Activated CD8-positive, alpha-beta memory T cell treated with anti-CD3 and anti-CD28 coated beads for 48 hours (primary cell): Measurements from ENCODE around the gene CDK5.
A peak's percentile ranks its signal among the peaks of the same experiment; 100 is the strongest.
"Not testable (repeated sequence)": the region's sequence is repeated elsewhere in the genome, so short reads cannot be mapped to it uniquely, and the experiment has no call there.

Experiments used
- DNase-seq, 3 experiments: peaks; one replicate each; pipeline ENCODE4 v3.0.0-alpha.2; 2020; ENCODE audit warnings: low read depth in 2 of 3, low spot score in 2 of 3

CDK5 gene

DNA sequence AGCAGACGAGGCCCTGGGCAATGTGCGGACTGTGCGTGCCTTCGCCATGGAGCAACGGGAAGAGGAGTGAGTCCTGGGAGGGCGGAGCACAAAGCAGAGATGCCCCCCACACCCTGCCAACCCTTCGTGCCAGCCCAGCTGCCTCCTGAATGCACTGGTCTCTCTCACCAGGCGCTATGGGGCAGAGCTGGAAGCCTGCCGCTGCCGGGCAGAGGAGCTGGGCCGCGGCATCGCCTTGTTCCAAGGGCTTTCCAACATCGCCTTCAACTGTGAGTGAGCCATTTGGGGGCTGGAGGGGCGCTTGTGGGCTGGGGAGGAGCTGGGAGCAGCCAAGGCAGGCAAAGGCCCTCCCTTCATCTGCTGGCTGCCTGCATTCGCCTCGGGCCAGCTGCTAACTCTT lies 21.8 kb downstream of the CDK5 start:
- DNase-seq = no peak

DNA sequence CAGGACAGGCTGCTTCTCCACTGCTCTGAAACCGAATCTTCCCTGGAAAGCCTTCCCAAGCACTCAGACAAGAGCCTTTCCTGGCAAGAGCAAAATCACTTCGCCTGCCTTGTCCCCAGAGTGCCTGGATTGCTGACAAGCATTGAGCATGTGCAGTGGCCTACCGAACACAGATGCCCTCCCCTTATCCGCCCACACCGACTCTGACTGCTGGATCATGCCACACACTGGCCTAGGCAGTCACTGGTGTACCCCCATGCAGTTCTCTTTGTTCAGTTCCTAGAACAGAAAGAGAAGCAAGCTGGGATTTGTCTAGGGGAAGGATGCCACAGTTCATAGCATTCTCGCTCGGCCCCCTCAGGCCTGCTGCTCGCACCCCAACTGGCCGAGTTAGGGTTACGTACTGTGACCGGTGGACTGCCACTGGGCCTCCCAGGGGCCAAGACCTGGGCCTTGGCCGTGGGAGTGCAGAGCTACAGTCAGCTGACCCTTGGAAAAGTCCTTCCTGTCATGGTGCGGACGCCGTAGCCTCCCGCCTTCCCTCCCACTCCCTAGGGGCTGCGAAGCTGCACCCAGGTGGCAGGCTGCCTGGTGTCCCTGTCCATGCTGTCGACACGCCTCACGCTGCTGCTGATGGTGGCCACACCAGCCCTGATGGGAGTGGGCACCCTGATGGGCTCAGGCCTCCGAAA lies 22.5 kb downstream of the CDK5 start:
- no peak for DNase-seq

DNA sequence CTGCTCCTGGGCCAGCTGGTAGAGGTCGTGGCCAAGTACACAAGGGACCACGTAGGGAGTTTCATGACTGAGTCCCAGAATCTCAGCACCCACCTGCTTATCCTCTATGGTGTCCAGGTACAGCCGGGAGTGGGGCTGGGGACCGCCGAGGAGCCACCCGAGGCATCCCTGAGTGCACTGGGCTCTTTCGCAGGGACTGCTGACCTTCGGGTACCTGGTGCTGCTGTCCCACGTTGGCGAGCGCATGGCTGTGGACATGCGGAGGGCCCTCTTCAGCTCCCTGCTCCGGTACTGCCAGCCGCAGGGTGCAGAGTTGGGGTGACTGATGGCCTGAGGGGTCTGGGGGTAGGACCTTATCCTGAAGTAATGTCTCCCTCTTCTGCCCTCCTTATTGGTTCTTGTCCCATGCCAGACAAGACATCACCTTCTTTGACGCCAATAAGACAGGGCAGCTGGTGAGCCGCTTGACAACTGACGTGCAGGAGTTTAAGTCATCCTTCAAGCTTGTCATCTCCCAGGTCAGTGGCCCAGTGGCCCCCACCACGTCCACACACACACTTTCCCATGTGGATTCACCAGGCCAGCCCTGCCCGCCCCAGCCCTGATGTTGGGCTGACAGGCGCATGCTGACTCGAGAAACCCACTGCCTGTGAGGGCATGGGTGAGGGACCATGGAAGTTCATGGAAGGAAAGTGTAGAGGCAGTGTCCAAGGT lies 23.2 kb downstream of the CDK5 start:
- no peak for DNase-seq

DNA sequence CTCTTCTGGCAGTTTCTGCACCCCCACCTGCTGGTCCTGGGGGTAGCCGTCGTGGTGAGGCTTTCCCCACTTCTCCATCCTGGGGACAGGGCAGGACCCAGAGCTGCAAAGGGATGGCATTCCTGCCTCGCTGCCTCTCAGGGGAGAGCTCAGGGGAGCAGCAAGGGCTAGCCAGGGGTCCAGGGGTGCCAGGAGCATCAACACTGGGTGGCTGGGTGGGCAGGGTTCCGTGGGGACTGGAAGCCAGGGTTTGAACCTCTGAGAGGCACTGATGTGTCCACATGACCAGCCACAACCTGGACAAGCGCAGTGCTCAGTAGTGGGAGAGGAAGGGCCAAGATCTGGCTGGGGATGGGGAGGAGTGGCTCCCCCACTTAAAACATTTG lies 23.8 kb downstream of the CDK5 start:
- DNase-seq = no peak

DNA sequence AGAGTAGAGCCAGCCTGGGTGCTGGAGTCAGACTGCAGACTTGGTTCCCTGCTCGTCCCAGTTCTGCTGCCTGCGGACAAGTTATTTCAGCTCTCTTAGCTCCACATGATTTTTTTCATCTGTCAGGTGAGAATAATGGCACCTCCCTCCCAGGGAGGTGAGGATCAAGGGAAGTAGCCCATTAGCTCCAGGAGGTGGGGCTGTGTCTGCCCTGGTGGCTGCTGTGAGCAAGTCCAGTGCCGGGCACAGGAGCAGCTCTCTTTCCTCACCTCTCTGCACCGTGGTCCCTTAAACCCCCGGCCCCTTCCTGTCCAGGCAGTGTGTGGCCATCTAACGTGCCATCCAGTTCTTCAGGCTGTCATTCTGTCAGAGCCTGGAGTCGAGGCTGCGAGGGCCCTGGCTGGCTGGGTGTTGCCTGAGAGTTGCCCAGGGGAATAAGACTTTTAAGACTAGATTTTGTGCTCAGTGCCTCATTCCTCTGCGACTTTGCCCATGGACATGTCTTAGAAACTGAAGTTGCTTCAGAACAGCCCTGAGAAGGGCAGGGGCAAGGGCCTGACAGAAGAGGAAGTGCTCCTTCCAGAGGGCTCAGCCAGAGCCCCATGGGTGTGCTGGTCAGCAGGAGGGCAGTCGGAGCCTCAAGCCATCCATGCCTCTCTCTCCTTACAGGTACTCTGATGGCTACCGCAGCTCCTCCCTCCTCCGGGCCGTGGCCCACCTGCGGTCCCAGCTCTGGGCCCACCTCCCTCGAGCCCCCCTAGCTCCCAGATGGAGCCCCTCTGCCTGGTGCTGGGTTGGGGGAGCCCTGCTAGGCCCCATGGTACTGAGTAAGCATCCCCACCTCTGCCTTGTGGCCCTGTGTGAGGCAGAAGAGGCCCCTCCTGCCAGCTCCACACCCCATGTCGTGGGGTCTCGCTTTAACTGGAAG lies 24.5 kb downstream of the CDK5 start:
- no peak for DNase-seq

DNA sequence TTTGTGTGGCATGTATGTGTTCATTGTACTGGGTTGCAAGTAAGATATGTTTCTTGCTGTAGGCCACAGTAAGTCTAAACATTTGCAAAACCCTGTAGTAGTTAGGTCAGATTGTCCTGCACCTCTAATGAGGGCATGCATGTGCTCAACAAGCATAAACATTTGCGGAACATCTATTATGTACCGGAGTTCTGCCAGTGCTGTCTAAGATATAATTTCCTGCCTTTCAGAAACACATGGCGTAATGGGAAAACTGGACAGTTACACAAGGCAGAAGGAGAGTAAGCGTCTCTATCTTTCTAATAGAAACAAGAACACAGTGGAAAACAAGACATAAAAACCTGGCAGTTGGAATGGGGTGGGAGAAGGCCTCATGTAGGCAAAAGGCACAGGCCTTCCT lies 26.7 kb downstream of the CDK5 start:
- no peak for DNase-seq

DNA sequence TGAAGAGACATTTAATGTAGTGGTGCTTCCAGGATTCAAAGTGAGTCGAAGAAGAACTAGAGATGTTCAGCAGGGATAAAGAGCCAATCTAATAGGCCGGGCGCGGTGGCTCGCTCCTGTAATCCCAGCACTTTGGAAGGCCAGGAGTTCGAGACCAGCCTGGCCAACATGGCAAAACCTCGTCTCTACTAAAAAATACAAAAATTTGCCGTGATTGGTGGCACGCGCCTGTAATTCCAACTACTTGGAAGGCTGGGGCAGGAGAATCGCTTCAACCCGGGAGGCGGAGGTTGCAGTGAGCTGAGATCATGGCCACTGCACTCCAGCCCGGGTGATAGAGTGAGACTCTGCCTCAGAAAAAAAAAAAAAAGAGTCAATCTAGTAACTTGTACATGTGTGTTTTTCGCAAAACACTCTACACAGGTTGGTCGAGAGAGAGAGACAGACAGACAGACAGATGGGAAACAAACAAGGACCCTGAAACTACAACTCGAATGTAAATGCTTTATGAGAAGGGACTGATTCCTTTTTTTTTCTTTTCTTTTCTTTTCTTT lies 28.7 kb downstream of the CDK5 start:
- no peak for DNase-seq

DNA sequence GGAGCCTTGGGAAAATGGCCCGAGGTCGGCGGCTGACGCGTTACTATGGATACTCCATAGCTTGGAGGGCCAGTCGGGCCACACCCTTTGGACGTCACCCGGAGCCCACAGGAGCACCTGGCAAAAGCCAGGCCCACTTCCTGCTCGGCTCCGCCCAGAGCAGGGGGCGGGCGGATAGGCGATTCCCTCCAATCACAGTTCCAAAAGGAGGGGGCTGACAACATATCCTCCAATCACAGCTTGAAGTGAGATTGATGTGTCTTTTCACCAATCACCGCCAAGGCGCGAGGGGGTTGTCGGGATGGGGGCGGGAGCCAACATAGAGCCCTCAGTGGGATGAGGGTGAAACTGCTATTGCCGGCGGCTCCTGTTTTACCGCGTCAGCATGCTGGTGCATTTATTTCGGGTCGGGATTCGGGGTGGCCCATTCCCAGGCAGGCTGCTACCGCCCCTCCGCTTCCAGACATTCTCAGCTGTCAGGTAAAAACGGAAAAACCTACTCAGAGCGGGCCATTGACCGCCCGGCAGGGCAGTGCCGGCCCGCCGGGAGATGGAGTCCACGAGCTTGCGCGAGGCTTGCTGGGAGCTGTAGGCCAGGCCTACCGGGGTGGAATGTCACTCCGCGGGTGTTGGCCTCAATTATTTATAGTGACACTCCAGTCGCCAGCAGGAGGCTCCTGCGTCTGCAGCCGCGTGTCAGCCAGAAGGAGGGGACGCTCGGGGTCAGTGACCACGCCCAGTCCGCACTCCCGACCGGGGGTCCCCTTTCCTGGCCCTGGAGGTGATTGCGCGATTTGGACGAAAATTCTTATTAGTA lies 29.4 kb downstream of the CDK5 start, which contains the start of gene ABCB8:
TSS of gene ABCB8 (plus strand) at position 320 of the 817 bp plus-strand sequence. CDS start at position 386, 66 bp downstream.
- DNase-seq = peak; percentile 93 to 96 (median 93)

DNA sequence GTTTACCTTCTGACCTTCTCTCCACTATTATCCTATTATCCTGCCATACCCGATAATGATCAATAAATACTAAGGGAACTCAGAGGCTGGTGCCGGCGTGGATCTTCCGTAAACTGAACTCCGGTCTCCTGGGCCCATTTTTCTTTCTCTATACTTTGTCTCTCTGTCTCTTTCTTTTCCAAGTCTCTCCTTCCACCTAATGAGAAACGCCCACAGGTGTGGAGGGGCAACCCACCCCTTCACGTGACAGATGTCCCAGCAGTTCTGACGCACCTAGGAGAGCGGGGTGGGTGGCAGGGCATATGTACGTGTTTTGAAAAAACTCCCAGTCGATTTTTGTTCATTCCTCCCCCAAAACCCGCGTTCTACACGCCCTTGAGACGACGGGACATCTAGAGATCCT lies 30.0 kb downstream of the CDK5 start:
- DNase-seq = not testable (repeated sequence)

DNA sequence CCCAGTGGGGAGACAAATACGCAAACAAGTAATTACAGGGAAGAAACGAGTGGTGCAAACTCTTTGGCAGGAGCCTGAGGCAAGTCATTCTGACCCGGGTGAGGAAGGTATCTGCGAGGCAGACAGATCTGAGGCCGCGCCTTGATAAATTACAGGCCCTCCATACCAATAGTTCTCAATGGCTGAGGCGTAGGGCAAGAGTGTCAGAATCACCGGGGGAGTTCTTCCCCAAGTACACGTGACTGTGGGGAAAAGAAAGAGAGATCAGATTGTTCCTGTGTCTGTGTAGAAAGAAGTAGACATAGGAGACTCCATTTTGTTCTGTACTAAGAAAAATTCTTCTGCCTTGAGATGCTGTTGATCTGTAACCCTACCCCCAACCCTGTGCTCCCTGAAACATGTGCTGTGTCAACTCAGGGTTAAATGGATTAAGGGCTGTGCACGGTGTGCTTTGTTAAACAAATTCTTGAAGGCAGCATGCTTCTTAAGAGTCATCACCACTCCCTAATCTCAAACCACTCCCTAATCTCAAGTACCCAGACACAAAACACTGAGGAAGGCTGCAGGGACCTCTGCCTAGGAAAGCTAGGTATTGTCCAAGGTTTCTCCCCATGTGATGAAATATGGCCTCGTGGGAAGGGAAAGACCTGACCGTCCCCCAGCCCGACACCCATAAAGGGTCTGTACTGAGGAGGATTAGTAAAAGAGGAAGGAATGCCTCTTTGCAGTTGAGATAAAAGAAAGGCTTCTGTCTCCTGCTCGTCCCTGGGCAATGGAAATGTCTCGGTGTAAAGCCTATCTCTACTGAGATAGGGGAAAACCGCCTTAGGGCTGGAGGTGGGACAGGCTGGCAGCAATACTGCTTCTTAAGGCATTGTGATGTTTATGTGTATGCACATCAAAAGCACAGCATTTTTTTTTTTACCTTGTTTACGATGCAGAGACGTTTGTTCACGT lies 30.6 kb downstream of the CDK5 start:
- not testable (repeated sequence) for DNase-seq

DNA sequence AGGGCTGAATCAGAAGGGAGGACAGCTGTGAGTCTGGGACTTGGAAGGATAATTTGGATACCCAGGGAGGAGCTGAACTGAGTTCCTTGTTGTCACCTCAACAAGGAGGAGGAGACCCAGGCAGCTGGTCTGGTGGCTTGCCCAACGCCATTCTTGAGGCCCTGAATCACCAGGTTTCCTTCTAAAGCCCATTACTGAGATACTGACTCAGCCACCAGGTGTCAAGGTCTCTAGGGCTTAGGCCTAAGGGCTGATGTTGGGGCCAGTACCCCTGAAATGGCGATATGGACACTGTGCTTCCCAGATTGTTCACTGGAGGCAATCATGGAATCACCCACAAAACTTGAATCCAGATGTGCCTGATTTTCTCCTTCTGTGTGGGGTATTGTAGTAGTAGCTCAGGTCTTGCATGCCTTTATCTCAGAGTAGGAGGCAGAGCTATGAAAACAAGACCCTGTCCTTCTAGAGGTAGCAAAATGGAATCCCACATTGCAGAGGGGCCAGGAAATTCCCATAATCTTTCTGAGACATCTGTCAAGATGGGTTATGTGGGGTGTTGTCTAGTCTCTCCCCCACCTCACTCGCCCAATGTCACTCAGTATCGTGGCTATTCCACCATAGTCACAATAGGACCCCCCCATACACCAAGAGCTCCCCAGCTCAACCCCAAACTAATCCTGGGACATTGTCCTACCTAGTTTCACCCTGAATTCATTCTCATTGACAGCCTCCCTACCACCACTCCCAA lies 31.6 kb downstream of the CDK5 start:
- no peak for DNase-seq

DNA sequence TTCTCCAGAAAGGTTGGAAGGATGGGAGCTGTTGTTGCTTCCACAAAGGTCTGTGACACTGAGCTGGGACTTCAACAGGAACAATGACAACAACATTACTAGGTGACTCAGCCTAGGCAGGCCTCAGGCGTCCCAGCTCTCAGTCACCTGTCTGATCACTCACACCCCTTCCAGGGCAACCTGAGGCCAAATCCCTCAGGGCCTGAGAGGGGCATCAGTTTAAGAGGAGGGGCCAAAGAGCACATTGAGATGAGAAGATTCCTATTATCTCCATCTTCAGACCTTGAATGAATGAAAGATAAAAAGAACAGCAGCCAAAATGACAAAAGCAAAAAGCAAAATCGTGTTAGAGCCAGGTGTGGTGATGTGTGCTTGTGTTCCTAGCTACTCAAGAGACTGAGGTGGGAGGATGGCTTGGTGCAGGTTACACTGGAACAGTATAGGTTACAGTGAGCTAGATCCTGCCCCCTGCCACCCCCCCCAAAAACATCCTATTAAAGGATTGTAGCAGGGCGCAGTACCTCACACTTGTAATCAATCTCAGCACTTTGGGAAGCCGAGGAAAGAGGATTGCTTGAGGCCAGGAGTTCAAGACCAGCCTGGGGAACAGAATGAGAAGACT lies 33.2 kb downstream of the CDK5 start, which contains the start of gene ATG9B:
TSS of gene ATG9B (minus strand) at position 60 of the 622 bp plus-strand sequence. CDS start 71 bp downstream, outside the sequence.
- DNase-seq = no peak

DNA sequence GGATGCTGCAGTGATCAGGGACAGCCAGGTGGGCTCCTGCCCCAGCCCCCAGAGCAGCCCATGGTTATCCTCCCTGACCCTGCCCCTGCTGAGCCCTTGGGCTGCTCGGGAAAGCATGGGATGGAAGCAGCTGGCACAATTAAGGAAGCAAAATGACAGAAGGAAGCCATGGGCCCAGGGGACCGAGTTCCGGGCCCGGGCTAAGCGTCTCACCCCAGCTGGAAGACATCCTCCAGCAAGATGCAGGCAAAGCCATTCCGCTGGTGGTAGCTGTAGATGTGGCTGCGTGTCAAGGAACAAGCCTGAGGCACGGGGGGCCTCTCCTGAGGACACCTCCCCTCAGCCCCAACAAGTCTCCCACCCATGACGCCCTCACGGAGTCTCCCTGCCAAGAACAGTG lies 34.5 kb downstream of the CDK5 start:
- no peak for DNase-seq

DNA sequence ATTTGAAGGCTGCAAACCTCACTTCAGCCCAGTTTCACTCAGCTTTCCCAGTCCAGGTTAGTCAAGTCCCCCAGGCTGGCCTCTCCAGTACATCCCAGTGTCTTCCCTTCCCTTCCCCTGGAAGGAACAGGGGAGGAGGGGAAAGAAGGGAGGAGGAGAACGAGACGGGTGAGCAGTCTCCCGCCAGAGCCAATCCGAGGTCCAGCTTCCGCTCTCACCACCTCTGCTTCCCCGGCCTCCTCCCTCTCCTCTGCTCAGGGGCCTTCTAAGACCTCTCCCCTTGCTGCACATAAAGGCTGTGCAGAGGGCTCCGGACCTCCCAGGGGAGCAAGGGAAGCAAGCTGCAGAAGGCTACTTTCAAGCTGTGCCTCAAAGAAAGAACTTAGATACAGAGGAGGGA lies 37.5 kb downstream of the CDK5 start:
- DNase-seq = no peak

DNA sequence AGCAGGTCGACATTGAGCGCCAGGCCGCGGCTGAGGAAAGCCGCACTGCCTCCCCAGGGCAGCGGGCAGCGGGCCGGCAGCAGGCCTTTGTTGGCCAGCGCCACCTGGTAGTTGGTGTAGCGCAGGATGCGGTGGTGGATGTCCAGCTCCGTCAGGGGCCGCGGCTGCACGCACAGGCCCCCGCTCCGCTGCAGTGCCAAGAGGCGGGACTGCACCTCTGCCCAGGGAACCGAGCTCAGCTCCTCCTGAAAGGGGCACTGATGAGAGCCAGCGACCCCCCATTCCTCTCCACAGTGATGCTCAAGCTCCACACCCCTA lies 38.6 kb downstream of the CDK5 start:
- DNase-seq = no peak

DNA sequence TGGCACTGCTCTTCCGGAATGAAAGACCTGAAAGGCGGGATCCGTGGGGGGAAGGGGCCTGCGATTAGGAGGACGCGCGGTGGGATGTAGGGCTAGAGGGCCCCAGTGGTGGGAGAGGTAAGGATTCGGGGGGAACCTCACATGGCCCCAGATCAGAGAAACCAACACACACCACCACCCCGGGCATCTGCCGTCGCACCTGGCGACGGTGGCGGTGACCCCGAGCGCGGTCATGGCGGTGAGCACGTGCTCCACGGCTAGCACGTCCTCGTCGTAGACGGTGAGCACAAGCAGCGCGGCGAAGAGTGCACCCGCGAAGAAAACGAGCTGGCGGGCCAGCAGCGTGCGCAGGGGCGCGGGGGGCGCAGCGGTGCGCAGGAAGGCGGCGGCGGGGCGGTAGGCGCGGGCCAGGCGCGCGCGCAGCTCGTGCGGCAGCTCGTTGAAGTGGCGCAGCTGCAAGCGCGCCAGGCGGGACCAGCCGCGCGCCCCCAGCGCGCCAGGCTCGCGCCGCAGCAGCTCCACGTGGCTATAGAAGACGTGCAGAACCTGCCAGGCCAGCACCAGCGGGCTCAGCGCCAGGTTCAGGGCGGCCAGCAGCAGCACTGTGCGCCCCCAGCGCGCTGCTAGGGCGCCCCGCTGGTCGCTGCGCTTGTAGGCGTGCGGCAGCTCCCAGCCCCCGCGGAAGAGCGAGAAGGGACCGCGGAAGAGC lies 39.1 kb downstream of the CDK5 start:
- no peak for DNase-seq

DNA sequence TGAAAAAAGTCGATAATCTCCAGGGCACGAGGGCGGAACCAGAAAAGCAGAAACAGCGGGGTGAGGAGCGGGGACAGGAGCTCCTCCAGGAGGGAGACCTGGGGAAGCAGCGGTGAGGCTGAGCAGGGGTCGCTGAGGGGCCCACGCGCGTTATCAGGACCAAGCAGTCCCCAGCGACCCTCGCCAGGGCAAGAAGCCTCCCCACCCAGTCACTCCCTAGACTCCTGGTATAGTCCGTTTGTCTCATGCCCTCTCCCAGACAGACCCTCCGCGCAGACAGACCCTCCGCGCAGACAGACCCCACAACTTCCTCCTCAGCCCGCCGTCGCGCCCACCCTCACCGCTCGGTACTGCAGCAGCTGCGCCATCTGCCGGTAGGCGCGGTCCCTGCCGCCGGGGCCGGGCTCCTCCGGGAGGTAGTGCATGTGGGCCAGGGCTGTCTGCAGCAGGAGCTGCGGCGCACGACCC lies 39.7 kb downstream of the CDK5 start:
- peak; percentile 58 to 79 (median 77) for DNase-seq
